H1 (cell line): ENCODE measurements around the gene EIF4EBP2. TPM values are rescaled to one million over a fixed set of nuclear protein-coding genes. Genes with fewer than 3 reads are reported as not detected.

Source experiments
- CHD1 ChIP-seq: IDR thresholded peaks from 2 replicates; pipeline ENCODE4 v1.6.1; 2012; ENCODE audit warnings: low read depth, low read length, improper control_type of control experiment
- FOSL1 ChIP-seq: IDR thresholded peaks from 2 replicates; pipeline ENCODE4 v1.6.1; 2011; ENCODE audit warnings: mild to moderate bottlenecking, low read depth, low read length, moderate library complexity; ENCODE audit not compliant: insufficient read depth
- HDAC2 ChIP-seq, 2 experiments: fragments of 300-600 bp in 1 of 2; sonication (generic) in 1 of 2; IDR thresholded peaks; 2 replicates each; pipeline ENCODE4 v1.6.1; 2011 to 2012; ENCODE audit warnings: low read depth in 2 of 2, low read length in 2 of 2, mild to moderate bottlenecking in 2 of 2, moderate library complexity in 2 of 2, borderline replicate concordance in 1 of 2, inconsistent platforms in 1 of 2
- TAF1 ChIP-seq: IDR thresholded peaks from 2 replicates; pipeline ENCODE4 v1.6.1; 2011; ENCODE audit warnings: mild to moderate bottlenecking, low read depth, low read length
- YY1 ChIP-seq: IDR thresholded peaks from 2 replicates; pipeline ENCODE4 v1.6.1; 2011; ENCODE audit warnings: low read depth, mild to moderate bottlenecking, low read length
- polyA plus RNA-seq, 7 experiments: library from polyadenylated mRNA; depleted of rRNA in 3 of 7; stranded (reverse) in 5 of 7; unstranded in 2 of 7; fragments of >200 nt in 5 of 7; fragments of 200-250 nt in 2 of 7; gene quantifications; 1 replicate in 5 of 7; 2 replicates in 1 of 7; 4 replicates in 1 of 7; pipeline versions ENCODE4 v1.2.1 to v1.2.3, GENCODE V29; 2011 to 2013; ENCODE audit warnings: missing spikeins in 2 of 7, mixed read lengths in 2 of 7
- total RNA-seq: library from RNA; stranded (reverse); fragmentation: NEBNext Ultra II Directional; extraction: Animal tissue kit (Norgen Biotek cat#: 25700); gene quantifications from 2 replicates; pipeline ENCODE4 v1.2.1, GENCODE V29; 2021

The EIF4EBP2 gene
- total and polyA plus RNA-seq, 2 of the 8 experiments (the other 6 are each of a cell fraction or from before 2014, with no cell fraction given) = 55.3 to 144 TPM

GRCh38 chr10:70465278-70465677, 61.3 kb downstream of the EIF4EBP2 start (continued):
- TF ChIP-seq HDAC2 (IDR thresholded peaks at IDR 0.05; ENCODE audit: borderline replicate concordance in 1 of 2, low read depth in 2 of 2, low read length in 2 of 2) (no peak), TAF1 (no peak), YY1 (no peak), CHD1 (no peak), FOSL1 (no peak)
